ENCODE results near the gene OTOR. TPM values are rescaled to one million over a fixed set of nuclear protein-coding genes. Genes with fewer than 3 reads are reported as not detected.

Gene OTOR
- total RNA-seq, 1 donor from 2014 or later, result not detected

DNA sequence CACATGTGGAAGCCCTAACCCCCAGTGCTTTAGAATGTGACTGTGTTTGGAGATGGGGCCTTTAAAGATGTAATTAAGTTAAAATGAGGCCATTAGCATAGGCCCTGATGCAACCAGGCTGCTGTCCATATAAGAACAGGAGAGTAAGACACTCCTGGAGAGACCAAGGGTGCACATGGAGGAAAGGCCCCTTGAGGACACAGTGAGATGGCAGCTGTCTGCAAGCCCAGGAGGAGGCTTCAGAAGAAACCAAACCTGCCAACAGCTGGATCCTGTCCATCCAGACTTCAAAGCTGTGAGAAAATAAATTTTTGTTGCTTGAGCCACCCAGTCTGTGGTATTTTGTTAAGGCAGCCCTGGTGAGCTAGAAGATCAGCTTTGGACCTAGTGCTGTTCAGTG lies 35.1 kb upstream of the OTOR start:
- no peak overlapping the region for H3K4me3 ChIP-seq (ENCODE audit: low read length in 3 of 3)
- no peak overlapping the region for H3K9ac ChIP-seq (ENCODE audit: low read depth in 1 of 3, low read length in 3 of 3)
- H3K36me3 ChIP-seq (ENCODE audit: control insufficient read depth in 3 of 3, insufficient read depth in 3 of 3, low read length in 3 of 3), result no peaks in the 10 kb centered on the region
- no peak overlapping the region for H3K27ac ChIP-seq (ENCODE audit: low read depth, low read length)
- no peaks in the 10 kb centered on the region for H3K9me3 ChIP-seq (ENCODE audit: control insufficient read depth in 3 of 3, low read length in 3 of 3)
- H3K27me3 ChIP-seq (ENCODE audit: control insufficient read depth in 3 of 3, insufficient read depth in 3 of 3, low read length in 3 of 3), result no peaks in the 10 kb centered on the region
- peaks cover 9 to 17% (median 13%) of the 10 kb centered on the region in 3 donors for H3K4me1 ChIP-seq (ENCODE audit: control insufficient read depth in 3 of 3, insufficient read depth in 3 of 3, low read length in 3 of 3)

DNA sequence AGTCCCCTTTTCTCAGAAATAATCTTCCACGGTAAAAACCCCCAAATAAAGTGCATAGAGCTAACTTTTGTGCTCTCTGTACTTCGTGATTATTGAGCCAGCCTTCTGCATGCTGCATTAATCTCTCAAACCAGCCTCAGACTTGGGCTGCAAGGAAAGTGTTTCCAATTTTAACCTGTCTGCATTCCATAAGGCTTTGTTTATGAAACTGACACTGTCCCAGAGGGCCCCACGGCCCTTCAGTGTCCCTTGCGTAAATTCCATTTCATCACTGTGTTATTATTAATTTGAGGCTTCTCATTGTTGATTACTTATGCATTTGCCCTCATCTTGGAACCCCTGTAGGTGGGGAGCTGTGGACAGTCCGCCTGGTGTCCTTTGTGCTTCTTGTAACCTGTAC lies 33.9 kb upstream of the OTOR start:
- Histone ChIP-seq H3K27me3 (ENCODE audit: control insufficient read depth in 3 of 3, insufficient read depth in 3 of 3, low read length in 3 of 3) (peaks cover 0 to under 1% (median 0%) of the 10 kb centered on the region in 3 donors), H3K9me3 (ENCODE audit: control insufficient read depth in 3 of 3, low read length in 3 of 3) (no peaks in the 10 kb centered on the region), H3K9ac (ENCODE audit: low read depth in 1 of 3, low read length in 3 of 3) (peak overlapping the region in 1 of 3 donors; percentile 17), H3K27ac (ENCODE audit: low read depth, low read length) (peak overlapping the region; percentile 28), H3K4me3 (ENCODE audit: low read length in 3 of 3) (peak overlapping the region in 2 of 3 donors; percentile 19 to 52), H3K4me1 (ENCODE audit: control insufficient read depth in 3 of 3, insufficient read depth in 3 of 3, low read length in 3 of 3) (peaks cover 9 to 17% (median 13%) of the 10 kb centered on the region in 3 donors), H3K36me3 (ENCODE audit: control insufficient read depth in 3 of 3, insufficient read depth in 3 of 3, low read length in 3 of 3) (no peaks in the 10 kb centered on the region)

- H3K27me3 ChIP-seq (ENCODE audit: control insufficient read depth in 3 of 3, insufficient read depth in 3 of 3, low read length in 3 of 3), result peaks cover 0 to 3% (median 0%) of the 10 kb centered on the region in 3 donors
- H3K9ac ChIP-seq (ENCODE audit: low read depth in 1 of 3, low read length in 3 of 3), result no peak overlapping the region
- H3K9me3 ChIP-seq (ENCODE audit: control insufficient read depth in 3 of 3, low read length in 3 of 3), result no peaks in the 10 kb centered on the region
- peak overlapping the region; percentile 28 for H3K27ac ChIP-seq (ENCODE audit: low read depth, low read length)
- peaks cover 9 to 17% (median 13%) of the 10 kb centered on the region in 3 donors for H3K4me1 ChIP-seq (ENCODE audit: control insufficient read depth in 3 of 3, insufficient read depth in 3 of 3, low read length in 3 of 3)
- H3K4me3 ChIP-seq (ENCODE audit: low read length in 3 of 3), result peak overlapping the region in 1 of 3 donors; percentile 52
- no peaks in the 10 kb centered on the region for H3K36me3 ChIP-seq (ENCODE audit: control insufficient read depth in 3 of 3, insufficient read depth in 3 of 3, low read length in 3 of 3)
These were observed 33.4 kb upstream of the OTOR start for GRCh38 chr20:16714751-16715150.

GRCh38 chr20:16719421-16719820 lies 28.7 kb upstream of the OTOR start:
- H3K27ac ChIP-seq (ENCODE audit: low read depth, low read length), result no peak overlapping the region
- no peak overlapping the region for H3K9ac ChIP-seq (ENCODE audit: low read depth in 1 of 3, low read length in 3 of 3)
- H3K27me3 ChIP-seq (ENCODE audit: control insufficient read depth in 3 of 3, insufficient read depth in 3 of 3, low read length in 3 of 3), result peaks cover 0 to 9% (median 0%) of the 10 kb centered on the region in 3 donors
- H3K4me3 ChIP-seq (ENCODE audit: low read length in 3 of 3), result no peak overlapping the region
- no peaks in the 10 kb centered on the region for H3K9me3 ChIP-seq (ENCODE audit: control insufficient read depth in 3 of 3, low read length in 3 of 3)
- H3K4me1 ChIP-seq (ENCODE audit: control insufficient read depth in 3 of 3, insufficient read depth in 3 of 3, low read length in 3 of 3), result peaks cover 4 to 12% (median 11%) of the 10 kb centered on the region in 3 donors
- H3K36me3 ChIP-seq (ENCODE audit: control insufficient read depth in 3 of 3, insufficient read depth in 3 of 3, low read length in 3 of 3), result no peaks in the 10 kb centered on the region

DNA sequence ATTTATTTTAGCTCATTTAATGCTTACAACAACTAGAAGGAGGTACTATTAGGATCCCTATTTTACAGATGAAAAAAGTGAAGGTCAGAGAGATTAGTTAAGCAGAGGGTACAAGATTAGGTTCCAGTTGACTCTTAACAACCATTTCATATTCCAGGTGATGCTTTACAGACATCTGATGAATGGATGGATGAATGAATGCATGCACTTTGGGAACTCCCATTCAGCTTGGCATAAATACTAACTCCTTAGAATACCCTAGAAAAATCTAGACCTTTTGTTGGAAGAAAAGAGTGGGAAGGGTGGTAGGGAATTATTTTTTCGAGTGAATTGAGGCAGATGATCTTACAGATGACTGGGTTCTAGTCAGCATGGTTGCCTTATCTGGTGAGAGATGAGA lies 19.1 kb upstream of the OTOR start:
- H3K4me3 ChIP-seq (ENCODE audit: low read length in 3 of 3), result peak overlapping the region; percentile 95 to 97 (median 96)
- H3K27ac ChIP-seq (ENCODE audit: low read depth, low read length), result peak overlapping the region; percentile 81
- H3K4me1 ChIP-seq (ENCODE audit: control insufficient read depth in 3 of 3, insufficient read depth in 3 of 3, low read length in 3 of 3), result peaks cover 14 to 17% (median 16%) of the 10 kb centered on the region in 3 donors
- peaks cover 3 to 19% (median 15%) of the 10 kb centered on the region in 3 donors for H3K36me3 ChIP-seq (ENCODE audit: control insufficient read depth in 3 of 3, insufficient read depth in 3 of 3, low read length in 3 of 3)
- peaks cover 0 to 7% (median 2%) of the 10 kb centered on the region in 3 donors for H3K27me3 ChIP-seq (ENCODE audit: control insufficient read depth in 3 of 3, insufficient read depth in 3 of 3, low read length in 3 of 3)
- no peaks in the 10 kb centered on the region for H3K9me3 ChIP-seq (ENCODE audit: control insufficient read depth in 3 of 3, low read length in 3 of 3)
- H3K9ac ChIP-seq (ENCODE audit: low read depth in 1 of 3, low read length in 3 of 3), result no peak overlapping the region

GRCh38 chr20:16729565-16730460 lies 18.3 kb upstream of the OTOR start, which contains the start of gene SNRPB2:
Gene SNRPB2, plus strand, starts transcription at chr20:16730026. Its CDS starts 1,677 bp downstream, at chr20:16731703.
- H3K36me3 ChIP-seq (ENCODE audit: control insufficient read depth in 3 of 3, insufficient read depth in 3 of 3, low read length in 3 of 3), result peaks cover 8 to 26% (median 18%) of the 10 kb centered on the region in 3 donors
- H3K27ac ChIP-seq (ENCODE audit: low read depth, low read length), result peak within 1 kb of the TSS; percentile 81
- H3K4me3 ChIP-seq (ENCODE audit: low read length in 3 of 3), result peak within 1 kb of the TSS; percentile 95 to 97 (median 96)
- H3K27me3 ChIP-seq (ENCODE audit: control insufficient read depth in 3 of 3, insufficient read depth in 3 of 3, low read length in 3 of 3), result peaks cover 0 to 7% (median 2%) of the 10 kb centered on the region in 3 donors
- H3K4me1 ChIP-seq (ENCODE audit: control insufficient read depth in 3 of 3, insufficient read depth in 3 of 3, low read length in 3 of 3), result peaks cover 14 to 21% (median 17%) of the 10 kb centered on the region in 3 donors
- H3K9ac ChIP-seq (ENCODE audit: low read depth in 1 of 3, low read length in 3 of 3), result peak within 1 kb of the TSS; percentile 98
- H3K9me3 ChIP-seq (ENCODE audit: control insufficient read depth in 3 of 3, low read length in 3 of 3), result no peaks in the 10 kb centered on the region

DNA sequence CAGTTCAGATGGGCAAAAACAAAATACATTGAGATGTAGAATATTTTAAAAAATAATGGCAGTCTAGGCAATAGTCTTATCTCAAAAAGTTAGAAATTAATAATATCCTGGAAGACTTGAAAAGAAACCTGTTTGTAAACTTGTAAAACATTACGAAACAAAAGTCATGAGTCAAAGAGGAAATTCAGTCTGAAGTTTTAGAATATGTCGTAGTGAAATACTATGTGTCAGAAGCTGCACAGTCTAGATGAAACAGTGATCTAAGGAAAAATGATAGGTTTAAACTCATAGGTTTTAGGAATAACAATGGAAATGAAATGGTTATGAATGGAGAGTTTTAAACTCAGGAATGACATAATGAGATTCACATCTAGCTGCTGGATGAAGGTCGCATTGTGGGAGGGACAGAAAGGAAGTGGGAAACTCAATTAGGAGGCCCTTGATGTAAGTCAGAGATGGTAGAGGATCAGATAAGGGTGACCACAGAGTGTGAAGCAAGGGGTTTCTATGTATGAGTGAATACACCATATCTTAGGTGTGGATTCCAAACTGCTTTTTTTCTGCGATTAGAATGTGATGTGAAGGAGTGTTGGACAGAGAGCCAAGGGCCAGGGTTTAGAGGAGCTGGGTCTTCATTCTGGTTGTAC lies 15.5 kb upstream of the OTOR start:
- Histone ChIP-seq H3K4me3 (ENCODE audit: low read length in 3 of 3) (no peak overlapping the region), H3K9me3 (ENCODE audit: control insufficient read depth in 3 of 3, low read length in 3 of 3) (no peaks in the 10 kb centered on the region), H3K27ac (ENCODE audit: low read depth, low read length) (no peak overlapping the region), H3K4me1 (ENCODE audit: control insufficient read depth in 3 of 3, insufficient read depth in 3 of 3, low read length in 3 of 3) (peaks cover 14 to 23% (median 17%) of the 10 kb centered on the region in 3 donors), H3K9ac (ENCODE audit: low read depth in 1 of 3, low read length in 3 of 3) (no peak overlapping the region), H3K27me3 (ENCODE audit: control insufficient read depth in 3 of 3, insufficient read depth in 3 of 3, low read length in 3 of 3) (peaks cover 0 to 4% (median 0%) of the 10 kb centered on the region in 3 donors), H3K36me3 (ENCODE audit: control insufficient read depth in 3 of 3, insufficient read depth in 3 of 3, low read length in 3 of 3) (peaks cover 10 to 51% (median 29%) of the 10 kb centered on the region in 3 donors)

DNA sequence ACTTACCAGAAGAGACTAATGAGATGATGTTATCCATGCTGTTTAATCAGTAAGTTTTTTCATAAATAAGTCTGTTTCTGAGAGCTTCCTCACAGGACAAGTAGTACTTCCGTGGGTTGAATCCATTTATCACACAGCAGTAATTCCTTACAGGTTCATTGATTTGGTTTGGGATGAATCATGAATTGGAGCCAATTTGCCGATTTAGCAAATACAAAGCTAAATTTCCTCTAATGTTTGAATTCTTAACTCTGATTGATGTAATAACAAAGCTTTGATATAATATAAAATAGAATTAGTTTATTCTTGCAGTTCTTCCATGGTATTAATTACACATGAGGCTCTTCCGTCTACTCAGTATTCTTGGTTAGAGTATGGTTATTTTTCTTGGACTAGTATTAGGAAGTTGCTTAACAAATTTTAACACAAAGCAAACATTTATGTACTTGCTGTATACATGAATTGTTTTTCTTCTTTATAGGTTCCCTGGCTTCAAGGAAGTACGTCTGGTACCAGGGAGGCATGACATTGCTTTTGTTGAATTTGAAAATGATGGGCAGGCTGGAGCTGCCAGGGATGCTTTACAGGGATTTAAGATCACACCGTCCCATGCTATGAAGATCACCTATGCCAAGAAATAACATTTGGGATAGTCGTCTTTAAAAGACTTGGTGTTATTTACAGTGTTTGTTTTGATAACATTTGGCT lies 7.6 kb upstream of the OTOR start:
- Histone ChIP-seq H3K27ac (ENCODE audit: low read depth, low read length) (no peak overlapping the region), H3K9ac (ENCODE audit: low read depth in 1 of 3, low read length in 3 of 3) (no peak overlapping the region), H3K9me3 (ENCODE audit: control insufficient read depth in 3 of 3, low read length in 3 of 3) (no peaks in the 10 kb centered on the region), H3K36me3 (ENCODE audit: control insufficient read depth in 3 of 3, insufficient read depth in 3 of 3, low read length in 3 of 3) (peaks cover 12 to 39% (median 39%) of the 10 kb centered on the region in 3 donors), H3K27me3 (ENCODE audit: control insufficient read depth in 3 of 3, insufficient read depth in 3 of 3, low read length in 3 of 3) (no peaks in the 10 kb centered on the region), H3K4me3 (ENCODE audit: low read length in 3 of 3) (no peak overlapping the region), H3K4me1 (ENCODE audit: control insufficient read depth in 3 of 3, insufficient read depth in 3 of 3, low read length in 3 of 3) (no peaks in the 10 kb centered on the region)

- Histone ChIP-seq H3K36me3 (ENCODE audit: control insufficient read depth in 3 of 3, insufficient read depth in 3 of 3, low read length in 3 of 3) (peaks cover 7 to 27% (median 20%) of the 10 kb centered on the region in 3 donors), H3K27me3 (ENCODE audit: control insufficient read depth in 3 of 3, insufficient read depth in 3 of 3, low read length in 3 of 3) (no peaks in the 10 kb centered on the region), H3K27ac (ENCODE audit: low read depth, low read length) (no peak overlapping the region), H3K4me3 (ENCODE audit: low read length in 3 of 3) (no peak overlapping the region), H3K9ac (ENCODE audit: low read depth in 1 of 3, low read length in 3 of 3) (no peak overlapping the region), H3K4me1 (ENCODE audit: control insufficient read depth in 3 of 3, insufficient read depth in 3 of 3, low read length in 3 of 3) (no peaks in the 10 kb centered on the region), H3K9me3 (ENCODE audit: control insufficient read depth in 3 of 3, low read length in 3 of 3) (no peaks in the 10 kb centered on the region)
These were observed 3.9 kb upstream of the OTOR start for GRCh38 chr20:16744178-16744807.
